SU-DHL-6 (cell line): ENCODE measurements around the gene KCTD19.

Experiments used
- H2AFZ ChIP-seq: fragments of 200-600 bp; sonication (generic); 2 replicates; pipeline ENCODE4 v1.6.1; 2014; ENCODE audit warnings: low read depth, mild to moderate bottlenecking, moderate library complexity, mixed read lengths, antibody characterized with exemption, low read length; ENCODE audit not compliant: severe bottlenecking
- H3F3A ChIP-seq: fragments of 200-600 bp; shearing (Covaris generic); 2 replicates; pipeline ENCODE4 v1.6.0; 2016; ENCODE audit warnings: antibody characterized with exemption, mild to moderate bottlenecking; ENCODE audit not compliant: insufficient read depth
- H3K27ac ChIP-seq: fragments of 200-600 bp; sonication (generic); 2 replicates; pipeline ENCODE4 v1.5.1; 2016; ENCODE audit warnings: low read depth, mild to moderate bottlenecking, low read length, moderate library complexity, mixed read lengths
- H3K27me3 ChIP-seq: fragments of 200-600 bp; sonication (generic), shearing (Covaris generic); 2 replicates; pipeline ENCODE4 v1.6.0; 2014; ENCODE audit warnings: mild to moderate bottlenecking, low read length
- H3K36me3 ChIP-seq: fragments of 200-600 bp; sonication (generic); 2 replicates; pipeline ENCODE4 v1.6.1; 2014; ENCODE audit warnings: mild to moderate bottlenecking, low read length, mixed read lengths
- H3K4me2 ChIP-seq: fragments of 300-600, 200-600 bp; shearing (Covaris generic), sonication (generic); 2 replicates; pipeline ENCODE4 v1.6.0; 2014; ENCODE audit warnings: low read length, low read depth, mild to moderate bottlenecking; ENCODE audit not compliant: poor library complexity, severe bottlenecking
- H3K4me3 ChIP-seq: fragments of 200-600 bp; sonication (generic); 2 replicates; pipeline ENCODE4 v1.5.1; 2014; ENCODE audit warnings: antibody characterized with exemption, low read length, mild to moderate bottlenecking, mixed read lengths; ENCODE audit not compliant: insufficient read depth, poor library complexity, severe bottlenecking
- H3K79me2 ChIP-seq: fragments of 200-600 bp; sonication (generic); 2 replicates; pipeline ENCODE4 v1.6.1; 2014; ENCODE audit warnings: mild to moderate bottlenecking, low read length, moderate library complexity; ENCODE audit not compliant: insufficient read depth
- H3K9ac ChIP-seq: fragments of 200-600 bp; sonication (generic); 2 replicates; pipeline ENCODE4 v1.7.0; 2014; ENCODE audit warnings: mild to moderate bottlenecking, low read length
- H3K9me2 ChIP-seq: fragments of 200-600 bp; sonication (generic); replicated peaks from 2 replicates; pipeline ENCODE4 v1.6.1; 2014; ENCODE audit warnings: low read length; ENCODE audit not compliant: insufficient read depth
- H3K9me3 ChIP-seq: fragments of 200-600 bp; sonication (generic); 2 replicates; pipeline ENCODE4 v1.6.1; 2014; ENCODE audit warnings: low read length, mixed read lengths; ENCODE audit not compliant: insufficient read depth
- H4K20me1 ChIP-seq: fragments of 200-600 bp; sonication (generic); 2 replicates; pipeline ENCODE4 v1.6.1; 2014; ENCODE audit warnings: low read depth, mild to moderate bottlenecking, antibody characterized with exemption, low read length, moderate library complexity, mixed read lengths
- EZH2phosphoT487 ChIP-seq: fragments of 200-600 bp; sonication (generic), shearing (Covaris generic); conservative IDR thresholded peaks from 2 replicates; pipeline ENCODE4 v1.6.1; 2018; ENCODE audit warnings: mild to moderate bottlenecking, antibody characterized with exemption, low read length, moderate library complexity, mixed read lengths
- TF ChIP-seq, protein P1 (sequence below): fragments of 200-600 bp; sonication (generic); IDR thresholded peaks from one replicate; pipeline ENCODE4 v1.5.1; 2017; ENCODE audit warnings: antibody characterized with exemption, mild to moderate bottlenecking, low read length, moderate library complexity; ENCODE audit not compliant: insufficient read depth, poor library complexity, severe bottlenecking

The KCTD19 gene

GRCh38 chr16:67242138-67242730 is 84.3 kb downstream of the KCTD19 start:
- no peak overlapping the region for H3K27ac ChIP-seq

DNA sequence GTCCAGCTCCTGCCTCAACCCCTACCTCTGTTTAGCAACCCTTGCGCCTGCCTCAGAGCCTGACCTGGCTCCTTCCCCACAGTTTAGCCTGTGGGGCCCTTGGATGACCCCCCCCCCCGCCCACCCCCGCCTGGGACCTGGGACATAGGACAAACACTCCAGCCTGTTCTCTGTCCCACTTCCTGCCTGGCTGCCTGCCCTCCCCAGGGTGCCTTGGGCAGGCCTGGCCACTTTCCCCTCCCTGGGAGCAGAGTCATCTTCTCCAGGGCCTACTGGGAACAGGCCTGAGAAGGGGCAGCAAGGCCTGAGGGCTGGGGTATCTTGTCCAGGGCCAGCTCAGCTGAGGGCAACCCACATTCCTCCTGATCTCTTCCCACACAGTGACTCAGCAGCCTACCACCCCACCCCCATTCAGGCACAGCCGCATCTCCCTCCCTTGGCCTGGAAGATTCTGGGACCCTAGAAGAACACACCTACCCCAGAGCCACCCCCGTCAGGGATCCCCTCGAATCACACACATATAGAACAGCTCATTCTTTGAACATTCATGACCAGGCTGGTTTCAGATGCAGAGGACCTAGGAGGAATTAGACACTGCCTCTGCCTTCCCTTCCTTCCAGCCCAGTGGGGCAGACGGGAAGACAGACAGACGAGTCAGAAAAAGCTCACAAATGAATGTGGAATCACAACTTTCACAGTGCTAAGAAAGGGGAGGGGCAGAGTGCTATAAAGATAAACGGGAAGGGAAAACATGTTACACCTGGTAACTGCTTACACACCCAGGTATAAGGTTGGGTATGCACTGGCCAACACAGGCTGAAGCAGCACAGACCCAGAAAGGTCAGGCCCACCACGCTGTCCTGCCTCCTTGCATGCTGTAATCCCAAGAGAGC is 85.3 kb downstream of the KCTD19 start:
- Histone ChIP-seq H3F3A (no peaks in the 10 kb centered on the region), H3K27me3 (no peaks in the 10 kb centered on the region)

More at GRCh38 chr16:67242138-67242730, 84.3 kb downstream of the KCTD19 start:
- H3K4me3 ChIP-seq: no peak overlapping the region
- H3K4me2 ChIP-seq: no peak overlapping the region
- H3K9me3 ChIP-seq: no peaks in the 10 kb centered on the region
- H3K9ac ChIP-seq: no peak overlapping the region
- H3K79me2 ChIP-seq: no peaks in the 10 kb centered on the region
- TF ChIP-seq, protein P1, sequence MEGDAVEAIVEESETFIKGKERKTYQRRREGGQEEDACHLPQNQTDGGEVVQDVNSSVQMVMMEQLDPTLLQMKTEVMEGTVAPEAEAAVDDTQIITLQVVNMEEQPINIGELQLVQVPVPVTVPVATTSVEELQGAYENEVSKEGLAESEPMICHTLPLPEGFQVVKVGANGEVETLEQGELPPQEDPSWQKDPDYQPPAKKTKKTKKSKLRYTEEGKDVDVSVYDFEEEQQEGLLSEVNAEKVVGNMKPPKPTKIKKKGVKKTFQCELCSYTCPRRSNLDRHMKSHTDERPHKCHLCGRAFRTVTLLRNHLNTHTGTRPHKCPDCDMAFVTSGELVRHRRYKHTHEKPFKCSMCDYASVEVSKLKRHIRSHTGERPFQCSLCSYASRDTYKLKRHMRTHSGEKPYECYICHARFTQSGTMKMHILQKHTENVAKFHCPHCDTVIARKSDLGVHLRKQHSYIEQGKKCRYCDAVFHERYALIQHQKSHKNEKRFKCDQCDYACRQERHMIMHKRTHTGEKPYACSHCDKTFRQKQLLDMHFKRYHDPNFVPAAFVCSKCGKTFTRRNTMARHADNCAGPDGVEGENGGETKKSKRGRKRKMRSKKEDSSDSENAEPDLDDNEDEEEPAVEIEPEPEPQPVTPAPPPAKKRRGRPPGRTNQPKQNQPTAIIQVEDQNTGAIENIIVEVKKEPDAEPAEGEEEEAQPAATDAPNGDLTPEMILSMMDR: no peak
- TF ChIP-seq EZH2phosphoT487: no peak
- H2AFZ ChIP-seq: no peak overlapping the region
- H3K36me3 ChIP-seq: no peaks in the 10 kb centered on the region
- no peaks in the 10 kb centered on the region; the same call in 1 of the 2 replicates for H4K20me1 ChIP-seq
- no peaks in the 10 kb centered on the region for H3K9me2 ChIP-seq
- H3K27me3 ChIP-seq: no peaks in the 10 kb centered on the region
- H3F3A ChIP-seq: no peaks in the 10 kb centered on the region

DNA sequence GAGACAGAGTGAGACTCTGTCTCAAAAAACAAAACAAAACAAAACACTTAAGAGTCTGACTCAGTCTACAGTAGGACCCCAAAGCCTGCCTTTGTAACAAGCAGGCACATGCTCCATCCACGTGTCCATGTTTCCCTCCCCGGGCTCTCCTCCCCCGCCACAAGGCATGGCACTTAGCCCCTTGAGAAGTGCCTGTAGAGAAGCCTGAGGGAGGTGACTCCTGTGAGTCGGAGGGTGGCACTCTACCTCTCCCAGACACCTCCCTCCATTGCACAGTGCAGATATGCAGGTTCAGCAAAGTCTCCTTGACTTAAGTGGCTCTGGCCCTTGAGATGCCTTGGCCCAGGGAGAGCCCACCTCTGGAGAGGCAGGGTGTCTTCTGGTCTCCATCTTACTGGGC is 86.0 kb downstream of the KCTD19 start:
- Histone ChIP-seq H3K9me2 (no peaks in the 10 kb centered on the region), H2AFZ (no peak overlapping the region), H3K9ac (no peak overlapping the region), H3F3A (no peaks in the 10 kb centered on the region), H3K4me2 (no peak overlapping the region), H3K36me3 (no peaks in the 10 kb centered on the region), H3K9me3 (no peaks in the 10 kb centered on the region), H4K20me1 (no peaks in the 10 kb centered on the region; the same call in 1 of the 2 replicates), H3K27ac (no peak overlapping the region), H3K79me2 (no peaks in the 10 kb centered on the region), H3K4me3 (no peak overlapping the region), H3K27me3 (no peaks in the 10 kb centered on the region)
- TF ChIP-seq, protein P1: no peak
- no peak for TF ChIP-seq EZH2phosphoT487

More for the DNA sequence above, 85.3 kb downstream of the KCTD19 start:
- Histone ChIP-seq H3K9me2 (no peaks in the 10 kb centered on the region), H2AFZ (no peak overlapping the region), H3K4me3 (no peak overlapping the region), H3K9me3 (no peaks in the 10 kb centered on the region), H3K27ac (no peak overlapping the region), H3K36me3 (no peaks in the 10 kb centered on the region), H4K20me1 (no peaks in the 10 kb centered on the region; the same call in 1 of the 2 replicates), H3K79me2 (no peaks in the 10 kb centered on the region), H3K9ac (no peak overlapping the region), H3K4me2 (no peak overlapping the region)
- TF ChIP-seq EZH2phosphoT487: no peak
- TF ChIP-seq, protein P1: no peak
